Measurements from ENCODE around the gene ANKMY1. TPM values are rescaled to one million over a fixed set of nuclear protein-coding genes. Genes with fewer than 3 reads are reported as not detected.

ANKMY1 gene
- total RNA-seq, 1 donor = 5.2 TPM

- DNase-seq (ENCODE audit: low read depth) = no peak
- H3K4me3 ChIP-seq (ENCODE audit: low read depth, low read length) = no peak overlapping the region
- no peak for TF ChIP-seq CTCF (IDR thresholded peaks at IDR 0.05; ENCODE audit: insufficient read depth, low read depth, low read length)
Measured at GRCh38 chr2:240459401-240460252, 98.2 kb downstream of the ANKMY1 start.

- DNase-seq (ENCODE audit: low read depth) = no peak
- no peak overlapping the region for H3K4me3 ChIP-seq (ENCODE audit: low read depth, low read length)
- no peak for TF ChIP-seq CTCF (IDR thresholded peaks at IDR 0.05; ENCODE audit: insufficient read depth, low read depth, low read length)
Measured at GRCh38 chr2:240458900-240459391, 98.8 kb downstream of the ANKMY1 start.

- H3K4me3 ChIP-seq (ENCODE audit: low read depth, low read length) = no peak overlapping the region
- no peak for TF ChIP-seq CTCF (IDR thresholded peaks at IDR 0.05; ENCODE audit: insufficient read depth, low read depth, low read length)
- DNase-seq (ENCODE audit: low read depth) = no peak
Measured at GRCh38 chr2:240458044-240458899, 99.5 kb downstream of the ANKMY1 start.

GRCh38 chr2:240457223-240458043 lies 100.4 kb downstream of the ANKMY1 start:
- DNase-seq (ENCODE audit: low read depth) = no peak
- H3K4me3 ChIP-seq (ENCODE audit: low read depth, low read length) = no peak overlapping the region
- no peak for TF ChIP-seq CTCF (IDR thresholded peaks at IDR 0.05; ENCODE audit: insufficient read depth, low read depth, low read length)

- no peak for TF ChIP-seq CTCF (IDR thresholded peaks at IDR 0.05; ENCODE audit: insufficient read depth, low read depth, low read length)
- no peak for DNase-seq (ENCODE audit: low read depth)
- H3K4me3 ChIP-seq (ENCODE audit: low read depth, low read length) = no peak overlapping the region
Measured at GRCh38 chr2:240456447-240457222, 101.2 kb downstream of the ANKMY1 start.
